GM23338 (cell line): ENCODE results near the gene IKZF1. TPM values are rescaled to one million over a fixed set of nuclear protein-coding genes. Genes with fewer than 3 reads are reported as not detected.

Source experiments
- ATAC-seq: fragments of 200-7000 bp; cut with Tn5 transposase; 3 replicates; pipeline ENCODE4 v1.9.1; 2020
- DNase-seq: peaks from one replicate; pipeline ENCODE4 v3.0.0-alpha.2; 2015; ENCODE audit warnings: low spot score
- H2AFZ ChIP-seq: fragments of 200-600 bp; sonication (generic); 2 replicates; pipeline ENCODE4 v1.8.0; 2016; ENCODE audit warnings: antibody characterized with exemption, mild to moderate bottlenecking, moderate library complexity
- H3F3A ChIP-seq: fragments of 200-600 bp; sonication (generic); replicated peaks from 2 replicates; pipeline ENCODE4 v1.8.0; 2017; ENCODE audit warnings: antibody characterized with exemption, mixed run types, low read depth
- H3K27ac ChIP-seq: fragments of 200-600 bp; sonication (generic); 2 replicates; pipeline ENCODE4 v1.6.1; 2016; ENCODE audit warnings: low read depth
- H3K27me3 ChIP-seq: fragments of 200-600 bp; sonication (generic); 2 replicates; pipeline ENCODE4 v1.8.0; 2016; ENCODE audit warnings: mild to moderate bottlenecking, mixed run types, moderate library complexity; ENCODE audit not compliant: insufficient read depth
- H3K36me3 ChIP-seq: fragments of 200-600 bp; sonication (generic); 2 replicates; pipeline ENCODE4 v1.8.0; 2016; ENCODE audit warnings: mild to moderate bottlenecking; ENCODE audit not compliant: insufficient read depth
- H3K4me1 ChIP-seq: fragments of 200-600 bp; sonication (generic); 2 replicates; pipeline ENCODE4 v1.8.0; 2016; ENCODE audit warnings: mild to moderate bottlenecking, moderate library complexity; ENCODE audit not compliant: insufficient read depth
- H3K4me2 ChIP-seq: fragments of 200-600 bp; sonication (generic); 2 replicates; pipeline ENCODE4 v1.7.1; 2017; ENCODE audit warnings: mixed run types
- H3K4me3 ChIP-seq: fragments of 200-600 bp; sonication (generic); 2 replicates; pipeline ENCODE4 v1.6.1; 2016; ENCODE audit warnings: mixed run types
- H3K79me2 ChIP-seq: fragments of 200-600 bp; sonication (generic); replicated peaks from 2 replicates; pipeline ENCODE4 v1.8.0; 2017; ENCODE audit warnings: mild to moderate bottlenecking; ENCODE audit not compliant: insufficient read depth
- H3K9me2 ChIP-seq: fragments of 200-600 bp; sonication (generic); 2 replicates; pipeline ENCODE4 v1.8.0; 2017; ENCODE audit not compliant: insufficient read depth
- H4K20me1 ChIP-seq: fragments of 200-600 bp; sonication (generic); replicated peaks from 2 replicates; pipeline ENCODE4 v1.8.0; 2017; ENCODE audit warnings: mild to moderate bottlenecking; ENCODE audit not compliant: insufficient read depth
- H3K27ac Mint-ChIP-seq: 2 replicates; pipeline ENCODE4 v1.8.0; 2020; ENCODE audit warnings: inconsistent platforms, mild to moderate bottlenecking, moderate library complexity, mixed read lengths
- H3K27me3 Mint-ChIP-seq: 3 replicates; pipeline ENCODE4 v1.8.0; 2022; ENCODE audit warnings: low read depth, mild to moderate bottlenecking, moderate library complexity, mixed read lengths, inconsistent platforms; ENCODE audit not compliant: insufficient read depth, poor library complexity
- H3K36me3 Mint-ChIP-seq: 3 replicates; pipeline ENCODE4 v1.8.0; 2021; ENCODE audit warnings: low read depth, mild to moderate bottlenecking, inconsistent platforms, moderate library complexity, mixed read lengths
- H3K4me1 Mint-ChIP-seq: 3 replicates; pipeline ENCODE4 v1.8.0; 2020; ENCODE audit warnings: mild to moderate bottlenecking, inconsistent platforms, mixed read lengths
- H3K4me3 Mint-ChIP-seq: 3 replicates; pipeline ENCODE4 v1.8.0; 2021; ENCODE audit warnings: moderate library complexity, mild to moderate bottlenecking, inconsistent platforms, mixed read lengths
- H3K9me3 Mint-ChIP-seq: 3 replicates; pipeline ENCODE4 v1.8.0; 2020; ENCODE audit warnings: moderate library complexity, mild to moderate bottlenecking, inconsistent platforms, mixed read lengths
- ETS1 ChIP-seq: IDR thresholded peaks from 2 replicates; pipeline ENCODE4 v1.6.1; 2016; ENCODE audit warnings: antibody characterized with exemption
- EZH2phosphoT487 ChIP-seq: fragments of 200-600 bp; sonication (generic); IDR thresholded peaks from one replicate; pipeline ENCODE4 v1.8.1; 2018; ENCODE audit warnings: antibody characterized with exemption; ENCODE audit not compliant: unreplicated experiment
- JUNB ChIP-seq: IDR thresholded peaks from one replicate; pipeline ENCODE4 v1.6.1; 2016; ENCODE audit warnings: antibody characterized with exemption; ENCODE audit not compliant: unreplicated experiment
- REST ChIP-seq: IDR thresholded peaks from one replicate; pipeline ENCODE4 v1.6.1; 2018; ENCODE audit warnings: antibody characterized with exemption; ENCODE audit not compliant: unreplicated experiment
- STAT1 ChIP-seq: IDR thresholded peaks from one replicate; pipeline ENCODE4 v1.6.1; 2016; ENCODE audit warnings: antibody characterized with exemption; ENCODE audit not compliant: unreplicated experiment
- ZNF462 ChIP-seq: fragments of 250-450 bp; sonication (Bioruptor Pico); IDR thresholded peaks from 2 replicates; pipeline ENCODE4 v1.5.0; 2020; ENCODE audit warnings: mild to moderate bottlenecking, moderate library complexity
- polyA plus RNA-seq: library from polyadenylated mRNA; unstranded; fragments of >200 nt; fragmentation: Nextera tagmentation; extraction: Ambion mirVana; gene quantifications from 2 replicates; pipeline ENCODE4 v1.2.1, GENCODE V29; 2016
- total RNA-seq: library from RNA; depleted of rRNA; stranded (reverse); fragments of >200 nt; shearing (Covaris generic); gene quantifications from 2 replicates; pipeline ENCODE4 v1.2.3, GENCODE V29; 2014

The IKZF1 gene
- total and polyA plus RNA-seq, 2 experiments from 2014 or later: 0.57 to 1.8 TPM

GRCh38 chr7:50300336-50300735 lies 4.2 kb upstream of the IKZF1 start (continued):
- TF ChIP-seq REST: no peak
- TF ChIP-seq EZH2phosphoT487: no peak

- TF ChIP-seq JUNB (no peak), ZNF462 (CRISPR knock-in tag) (no peak), ETS1 (no peak), STAT1 (no peak), EZH2phosphoT487 (no peak)
These were observed 1.8 kb upstream of the IKZF1 start for GRCh38 chr7:50302486-50303334.

More at GRCh38 chr7:50302486-50303334, 1.8 kb upstream of the IKZF1 start:
- H3K36me3 ChIP-seq: no peaks in the 10 kb centered on the region
- Mint-ChIP-seq H3K9me3 (peaks cover 7% of the 10 kb centered on the region; the same call in 2 of the 3 replicates), H3K4me1 (peaks cover 14% of the 10 kb centered on the region; the same call in 2 of the 3 replicates), H3K36me3 (peaks cover 6% of the 10 kb centered on the region; the same call in 2 of the 3 replicates), H3K27ac (no peak overlapping the region), H3K27me3 (peaks cover 38% of the 10 kb centered on the region), H3K4me3 (peak overlapping the region; percentile 78)
- peak overlapping the region; percentile 87 for H3K4me2 ChIP-seq
- no peak overlapping the region for H3K27ac ChIP-seq
- peak overlapping the region; percentile 69 for H3K4me3 ChIP-seq
- H3F3A ChIP-seq: 0 out of 2 replicates have a peak, but pooled peaks cover 2% of the 10 kb centered on the region
- no peaks in the 10 kb centered on the region for H3K79me2 ChIP-seq
- peak; percentile 21 for ATAC-seq
- no peaks in the 10 kb centered on the region for H3K9me2 ChIP-seq
- H3K27me3 ChIP-seq: peaks cover 59% of the 10 kb centered on the region
- H3K4me1 ChIP-seq: peaks cover 6% of the 10 kb centered on the region; the same call in 1 of the 2 replicates
- H4K20me1 ChIP-seq: no peaks in the 10 kb centered on the region
- H2AFZ ChIP-seq: peak overlapping the region; percentile 96
- DNase-seq: peak; percentile 48
